ENCODE data around the gene WNT2B.

WNT2B gene

DNA sequence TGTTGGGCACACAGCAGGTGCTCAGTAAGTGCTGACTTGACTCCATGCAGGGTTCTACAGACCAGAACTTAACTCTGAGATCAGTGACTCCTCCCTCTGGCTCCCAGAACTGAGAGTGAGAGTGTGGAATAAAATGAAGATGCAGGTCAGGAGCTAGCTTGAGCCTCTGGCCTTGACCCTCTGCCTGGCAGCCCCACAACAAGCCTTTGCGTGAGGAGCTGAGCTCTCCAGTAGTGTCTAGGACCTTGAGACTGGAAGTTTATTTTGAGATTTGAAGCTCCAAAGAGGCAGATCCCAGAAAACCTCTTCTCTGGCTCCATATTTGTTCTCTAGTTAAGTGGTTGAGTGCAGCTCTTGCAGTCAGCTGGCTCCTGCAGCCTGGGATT lies 3.4 kb upstream of the WNT2B start:
- no peak for DNase-seq

GRCh38 chr1:112505878-112506277 lies 2.9 kb upstream of the WNT2B start:
- DNase-seq = no peak

GRCh38 chr1:112506306-112506705 lies 2.5 kb upstream of the WNT2B start:
- no peak for DNase-seq

GRCh38 chr1:112506731-112507130 lies 2.0 kb upstream of the WNT2B start:
- no peak for DNase-seq

GRCh38 chr1:112507336-112507735 lies 1.4 kb upstream of the WNT2B start:
- DNase-seq = no peak

GRCh38 chr1:112507921-112508277 lies 866 bp upstream of the WNT2B start:
- DNase-seq = no peak

GRCh38 chr1:112509005-112509659 lies 367 bp downstream of the WNT2B start:
- DNase-seq = no peak

DNA sequence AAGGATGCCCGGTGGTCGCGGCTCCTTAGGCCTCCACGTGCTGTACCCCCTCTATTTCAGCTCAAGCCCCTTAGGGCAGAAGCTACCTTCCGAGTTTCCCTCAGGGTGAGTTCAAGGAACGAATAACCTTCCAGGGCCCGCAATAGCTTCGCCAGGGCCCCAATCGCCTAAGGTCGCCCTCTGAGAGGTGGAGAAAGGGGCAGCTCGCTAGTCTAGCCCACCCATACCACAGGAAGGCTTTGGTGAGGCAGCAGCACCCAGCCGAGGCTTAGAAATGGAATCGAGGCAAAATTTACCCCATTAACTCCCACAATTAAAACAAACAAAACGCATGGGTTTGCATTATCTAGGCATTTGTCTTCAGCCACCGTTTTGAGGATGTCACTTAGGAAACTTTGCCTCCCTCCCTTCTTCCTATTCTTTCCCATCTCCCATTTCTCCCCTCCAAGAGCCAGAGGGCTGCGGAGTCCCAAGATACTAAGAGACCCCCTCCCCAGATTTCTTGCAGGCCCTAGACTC lies 954 bp downstream of the WNT2B start:
- DNase-seq = no peak

GRCh38 chr1:112510340-112510739 lies 1.6 kb downstream of the WNT2B start:
- DNase-seq = no peak

DNA sequence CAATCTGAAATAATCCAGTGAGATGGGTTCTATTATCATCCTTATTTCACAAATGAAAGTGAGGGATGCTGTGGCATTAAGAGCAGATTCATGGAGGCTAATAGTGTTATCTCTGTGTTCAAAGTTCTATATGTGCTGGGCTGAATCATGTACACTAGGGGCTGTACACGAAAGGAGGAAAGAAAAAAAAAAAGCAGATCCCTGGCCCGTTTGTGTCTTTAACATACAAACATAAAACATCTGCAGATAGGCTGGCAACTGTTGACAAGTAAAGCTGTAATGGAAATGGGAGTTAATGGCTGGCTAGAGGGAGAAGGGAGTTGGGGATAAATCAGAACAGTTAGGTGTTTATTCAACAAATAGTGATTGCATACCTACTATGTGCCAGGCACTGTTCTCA lies 3.1 kb downstream of the WNT2B start:
- DNase-seq = no peak

DNA sequence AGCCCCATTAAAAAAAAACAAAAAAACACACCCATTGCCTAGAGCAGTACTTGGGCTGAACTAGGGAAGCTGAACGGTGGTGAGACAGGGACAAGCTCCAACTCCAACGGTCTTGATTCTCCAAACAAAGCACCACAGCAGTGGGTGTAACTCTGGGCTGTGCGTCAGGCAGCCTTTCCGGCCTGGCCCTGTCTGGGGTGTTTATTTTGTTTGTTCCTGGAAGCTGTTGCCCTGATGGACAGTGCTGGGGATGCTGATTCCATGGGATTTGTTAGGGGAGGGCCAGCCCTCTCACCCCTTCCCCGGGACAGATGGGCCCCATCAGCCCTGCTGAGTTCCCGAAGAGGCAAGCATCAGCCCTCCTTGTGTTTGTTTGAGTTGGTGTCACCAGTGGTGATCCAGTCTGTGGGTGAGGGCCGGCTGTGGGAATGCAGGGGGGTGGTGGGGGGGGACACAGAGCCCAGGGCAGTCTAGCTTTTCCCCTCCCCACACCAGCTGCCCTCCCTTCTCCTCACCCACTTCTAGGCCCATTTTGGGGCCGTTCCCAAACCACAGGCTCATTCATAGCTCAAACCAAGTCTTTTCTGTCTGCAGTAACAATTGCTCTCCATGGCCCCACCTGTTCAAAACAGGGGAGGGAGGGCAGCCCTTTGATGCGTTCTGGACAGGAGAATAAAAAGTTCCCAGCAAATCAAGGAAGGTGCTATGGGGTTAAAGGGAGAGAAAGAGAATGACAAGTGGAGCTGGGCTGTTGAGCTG lies 4.5 kb downstream of the WNT2B start:
- no peak for DNase-seq

DNA sequence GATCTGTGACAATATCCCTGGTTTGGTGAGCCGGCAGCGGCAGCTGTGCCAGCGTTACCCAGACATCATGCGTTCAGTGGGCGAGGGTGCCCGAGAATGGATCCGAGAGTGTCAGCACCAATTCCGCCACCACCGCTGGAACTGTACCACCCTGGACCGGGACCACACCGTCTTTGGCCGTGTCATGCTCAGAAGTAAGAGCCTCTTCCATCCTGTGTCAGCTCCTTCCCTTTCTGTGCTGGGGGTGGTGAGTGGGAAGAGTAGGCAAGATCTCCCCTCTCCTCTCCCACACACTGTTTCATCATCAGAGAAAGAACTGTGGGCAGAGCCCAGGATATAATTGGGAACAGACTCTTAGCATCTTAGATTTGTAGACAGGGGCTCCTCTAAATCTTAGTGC lies 6.1 kb downstream of the WNT2B start:
- peak; percentile 5 for DNase-seq

DNA sequence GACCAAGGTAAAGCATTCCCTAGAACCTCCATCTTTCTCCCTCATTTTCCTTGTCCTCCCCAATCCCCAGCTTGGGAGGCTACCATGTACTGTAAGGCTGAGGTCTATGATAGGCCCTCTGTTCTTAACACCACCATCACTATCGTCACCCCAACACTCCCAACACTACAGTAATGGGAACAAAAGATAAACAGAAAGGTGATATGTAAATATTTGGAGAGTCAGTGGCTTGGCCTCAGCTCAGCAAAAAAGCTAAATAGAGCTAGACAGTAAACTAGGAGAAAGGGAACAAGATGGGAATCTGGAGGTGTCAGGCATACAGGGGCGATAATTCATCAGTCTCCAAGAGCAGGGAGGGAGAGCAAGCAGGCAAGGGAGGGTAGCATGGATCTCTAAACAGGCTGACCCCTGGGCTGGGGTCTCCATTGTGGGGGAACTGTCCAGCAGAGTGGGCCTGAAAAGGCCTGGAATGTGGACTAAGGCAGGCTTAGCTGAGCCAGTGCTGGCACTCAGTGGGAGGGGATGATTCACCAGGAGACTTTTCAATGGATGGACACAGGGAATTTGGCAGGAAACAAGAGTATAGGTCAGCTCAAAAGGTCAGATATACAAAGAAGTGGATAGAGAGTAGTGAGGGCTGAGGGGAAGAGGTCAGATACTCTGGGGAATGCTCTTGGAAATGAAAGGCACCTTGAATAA lies 6.7 kb downstream of the WNT2B start:
- no peak for DNase-seq

GRCh38 chr1:112516141-112516540 lies 7.4 kb downstream of the WNT2B start:
- DNase-seq = no peak

DNA sequence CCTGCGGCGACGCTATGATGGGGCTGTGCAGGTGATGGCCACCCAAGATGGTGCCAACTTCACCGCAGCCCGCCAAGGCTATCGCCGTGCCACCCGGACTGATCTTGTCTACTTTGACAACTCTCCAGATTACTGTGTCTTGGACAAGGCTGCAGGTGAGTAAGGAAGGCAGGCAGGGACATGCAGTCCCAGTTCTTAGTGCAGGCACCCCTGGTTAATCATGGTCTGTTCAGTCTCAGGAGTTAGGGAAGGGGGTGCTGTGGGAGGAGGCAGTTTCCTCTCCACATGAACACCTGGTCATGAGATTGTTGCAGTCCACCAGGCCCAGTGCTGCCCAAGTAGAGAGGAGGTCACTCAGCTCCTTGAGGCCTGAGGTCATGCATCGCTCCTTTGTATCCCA lies 8.5 kb downstream of the WNT2B start:
- no peak for DNase-seq

GRCh38 chr1:112517646-112518045 lies 8.9 kb downstream of the WNT2B start:
- no peak for DNase-seq

DNA sequence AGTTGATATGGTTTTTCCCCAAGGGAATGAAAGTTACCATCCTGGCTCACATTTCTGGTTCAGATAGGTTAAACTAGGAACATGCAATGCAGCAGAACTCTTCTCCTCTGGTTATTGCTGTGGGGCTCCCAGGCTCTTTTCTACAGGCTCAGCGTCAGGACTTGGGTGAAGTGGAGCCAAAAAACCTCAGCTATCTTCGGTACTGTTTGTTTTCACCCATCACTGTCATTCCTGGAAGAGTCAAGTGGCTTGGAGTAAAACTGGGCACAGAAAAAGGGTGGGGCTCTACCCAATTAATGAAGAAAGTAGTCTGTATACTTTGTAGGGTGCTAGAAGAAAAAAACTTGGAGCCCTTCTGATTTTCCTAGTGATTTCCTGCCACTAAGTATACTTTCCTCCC lies 9.4 kb downstream of the WNT2B start:
- DNase-seq = no peak

- DNase-seq = peak; percentile 69
These were observed 11.4 kb downstream of the WNT2B start for GRCh38 chr1:112520166-112520565.

GRCh38 chr1:112522621-112523020 lies 13.9 kb downstream of the WNT2B start:
- peak; percentile 92 for DNase-seq

DNA sequence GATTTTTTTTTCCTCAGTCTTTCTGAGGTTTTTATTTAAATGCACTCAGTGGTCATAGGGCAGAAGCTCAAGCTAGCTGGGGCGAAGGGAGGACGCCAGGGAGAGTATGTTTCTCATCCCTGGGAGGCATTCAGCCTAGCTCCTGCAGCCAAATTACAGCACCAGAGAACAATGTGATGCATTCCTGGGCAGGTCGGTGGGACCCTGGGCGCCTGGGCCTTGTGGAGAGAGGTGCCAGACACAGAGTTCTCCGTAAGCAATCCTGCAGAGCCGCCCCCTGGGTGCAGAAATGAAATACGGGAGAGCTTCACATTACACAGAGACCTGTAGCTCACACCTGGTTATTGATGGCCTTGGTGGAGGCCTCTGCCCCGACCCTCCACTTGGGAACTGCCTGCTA lies 15.5 kb downstream of the WNT2B start:
- DNase-seq = no peak

GRCh38 chr1:112524986-112525385 lies 16.2 kb downstream of the WNT2B start:
- DNase-seq = no peak

DNA sequence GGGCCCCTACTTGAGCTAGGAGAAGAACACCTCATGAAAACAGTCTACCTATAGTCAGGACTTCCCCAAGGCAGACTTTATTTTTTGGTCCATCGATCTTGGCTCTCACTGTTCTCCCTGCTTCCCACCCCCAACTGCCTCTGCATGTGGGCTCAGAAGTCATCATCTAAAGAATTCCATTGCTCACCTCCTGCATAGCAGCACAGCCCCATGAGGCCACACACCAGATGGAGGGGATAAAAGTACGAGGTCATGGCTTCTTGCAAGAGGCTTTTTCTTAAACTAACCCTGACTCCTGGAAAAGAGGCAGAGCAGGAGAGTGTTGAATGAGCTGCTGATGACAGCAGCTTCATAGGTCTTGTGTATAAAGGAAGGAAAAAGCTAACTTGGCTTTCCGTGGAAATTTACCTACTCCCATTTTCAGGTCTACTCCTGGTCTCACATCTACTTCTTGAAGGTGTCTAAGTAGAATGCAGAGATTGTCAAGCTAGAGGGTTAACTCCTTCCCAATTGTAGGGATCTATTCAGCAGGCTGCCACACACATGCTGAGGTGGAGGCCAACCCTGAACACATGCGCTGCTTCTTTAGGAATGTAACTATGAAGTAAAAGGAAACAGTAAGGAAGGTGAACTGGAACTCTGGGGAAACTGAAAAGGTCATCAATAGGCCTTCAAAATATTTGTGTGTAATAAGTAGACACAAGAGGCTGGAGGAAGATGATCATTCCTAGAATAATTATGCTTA lies 18.7 kb downstream of the WNT2B start:
- DNase-seq = no peak

DNA sequence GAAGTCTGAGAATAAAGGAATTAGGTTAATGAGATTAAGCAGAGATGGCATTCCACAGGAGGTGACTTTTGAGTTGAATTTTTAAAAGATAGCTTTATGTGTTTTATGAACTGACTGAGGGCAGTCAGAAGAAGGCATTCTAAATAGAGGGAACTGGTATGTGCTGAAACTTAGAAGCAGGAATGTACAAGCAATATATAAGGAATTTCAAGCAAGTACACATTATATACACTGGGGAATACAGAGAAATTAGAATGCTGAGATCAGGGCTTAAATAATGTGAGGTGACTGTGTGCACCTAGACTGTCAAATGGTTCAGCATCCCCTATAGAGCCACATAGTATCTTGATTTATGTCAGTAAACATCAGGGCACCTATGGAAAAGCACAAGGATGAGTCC lies 19.3 kb downstream of the WNT2B start:
- DNase-seq = no peak
